OCI-LY7 (cell line): ENCODE results near the gene VIPR2. TPM values are rescaled to one million over a fixed set of nuclear protein-coding genes. Genes with fewer than 3 reads are reported as not detected.
"Not testable (repeated sequence)": the region's sequence is repeated elsewhere in the genome, so short reads cannot be mapped to it uniquely, and the experiment has no call there.

Source experiments
- BruUV-seq: library from RNA; stranded (reverse); fragments of 400-500 nt; replicated peaks from 2 replicates; lab custom pipeline; 2021; lab: Mats Ljungman, UMichigan
- CTCF ChIA-PET: fragments of 300-600 bp; sonication (Branson Sonifier 250); formaldehyde crosslinking; loops from one replicate; lab custom pipeline; 2022; ENCODE audit warnings: antibody characterized with exemption; ENCODE audit not compliant: unreplicated experiment; lab: Charles Lee
- POLR2A ChIA-PET: fragments of 300-600 bp; sonication (Branson Sonifier 250); formaldehyde crosslinking; loops from one replicate; lab custom pipeline; 2022; ENCODE audit warnings: antibody characterized with exemption; lab: Charles Lee
- DNase-seq: peaks from one replicate; pipeline ENCODE4 v3.0.0-alpha.2; 2015; ENCODE audit warnings: low spot score
- H2AFZ ChIP-seq: fragments of 200-600 bp; sonication (generic), shearing (Covaris generic); 2 replicates; pipeline ENCODE4 v1.6.1; 2014; ENCODE audit warnings: mild to moderate bottlenecking, antibody characterized with exemption, low read length, moderate library complexity
- H3K27ac ChIP-seq: fragments of 200-600 bp; sonication (generic); 2 replicates; pipeline ENCODE4 v1.5.1; 2014; ENCODE audit warnings: mixed run types, low read depth, mild to moderate bottlenecking, moderate library complexity, low read length, inconsistent platforms; ENCODE audit not compliant: poor library complexity, severe bottlenecking
- H3K36me3 ChIP-seq: fragments of 200-600 bp; sonication (generic); 2 replicates; pipeline ENCODE4 v1.6.1; 2014; ENCODE audit warnings: mild to moderate bottlenecking, antibody characterized with exemption, low read length, moderate library complexity, mixed read lengths; ENCODE audit not compliant: insufficient read depth
- H3K4me1 ChIP-seq: fragments of 200-600 bp; sonication (generic); 2 replicates; pipeline ENCODE4 v1.5.1; 2014; ENCODE audit warnings: mild to moderate bottlenecking, low read length; ENCODE audit not compliant: insufficient read depth, poor library complexity, severe bottlenecking
- H3K4me2 ChIP-seq: fragments of 200-600 bp; sonication (generic); 2 replicates; pipeline ENCODE4 v1.6.1; 2014; ENCODE audit warnings: mild to moderate bottlenecking, low read length
- H3K4me3 ChIP-seq: fragments of 200-600 bp; sonication (generic); 2 replicates; pipeline ENCODE4 v1.5.1; 2014; ENCODE audit warnings: mild to moderate bottlenecking, low read depth, low read length; ENCODE audit not compliant: poor library complexity, severe bottlenecking
- H3K79me2 ChIP-seq: fragments of 200-600 bp; sonication (generic); 2 replicates; pipeline ENCODE4 v1.6.1; 2016; ENCODE audit warnings: low read depth, mild to moderate bottlenecking, low read length, moderate library complexity, mixed read lengths; ENCODE audit not compliant: insufficient read depth
- H3K9me2 ChIP-seq: fragments of 200-600 bp; sonication (generic); 2 replicates; pipeline ENCODE4 v1.6.1; 2016; ENCODE audit warnings: mild to moderate bottlenecking, low read length, mixed read lengths; ENCODE audit not compliant: insufficient read depth
- H3K9me3 ChIP-seq: fragments of 200-600 bp; sonication (generic); 2 replicates; pipeline ENCODE4 v1.6.1; 2014; ENCODE audit warnings: mild to moderate bottlenecking, mixed run types, low read length, mixed read lengths
- H4K20me1 ChIP-seq: fragments of 200-600 bp; sonication (generic); 2 replicates; pipeline ENCODE4 v1.6.1; 2014; ENCODE audit warnings: mild to moderate bottlenecking, antibody characterized with exemption, low read length, moderate library complexity, mixed read lengths; ENCODE audit not compliant: insufficient read depth
- CTCF ChIP-seq: fragments of 200-600 bp; sonication (generic); conservative IDR thresholded peaks from 2 replicates; pipeline ENCODE4 v1.5.1; 2014; ENCODE audit warnings: mild to moderate bottlenecking, antibody characterized with exemption, low read length, moderate library complexity, mixed read lengths
- EZH2phosphoT487 ChIP-seq: fragments of 200-600 bp; sonication (generic); IDR thresholded peaks from 2 replicates; pipeline ENCODE4 v1.6.1; 2018; ENCODE audit warnings: low read depth, borderline replicate concordance, mild to moderate bottlenecking, mixed run types, antibody characterized with exemption, low read length, moderate library complexity, mixed read lengths
- intact Hi-C: fragments of 100-400 bp; cut with micrococcal nuclease; formaldehyde crosslinking; loops from one replicate; pipeline ENCODE4 v1.10.0; 2022; ENCODE audit not compliant: unreplicated experiment
- total RNA-seq, 2 experiments: library from RNA; depleted of rRNA in 1 of 2; stranded (reverse); fragments of >200 nt in 1 of 2; shearing (Covaris generic) in 1 of 2; gene quantifications; 2 replicates each; pipeline ENCODE4 v1.2.3, GENCODE V29; 2014 to 2022

VIPR2 gene
- total RNA-seq, 2 experiments from 2014 or later, result not detected

DNA sequence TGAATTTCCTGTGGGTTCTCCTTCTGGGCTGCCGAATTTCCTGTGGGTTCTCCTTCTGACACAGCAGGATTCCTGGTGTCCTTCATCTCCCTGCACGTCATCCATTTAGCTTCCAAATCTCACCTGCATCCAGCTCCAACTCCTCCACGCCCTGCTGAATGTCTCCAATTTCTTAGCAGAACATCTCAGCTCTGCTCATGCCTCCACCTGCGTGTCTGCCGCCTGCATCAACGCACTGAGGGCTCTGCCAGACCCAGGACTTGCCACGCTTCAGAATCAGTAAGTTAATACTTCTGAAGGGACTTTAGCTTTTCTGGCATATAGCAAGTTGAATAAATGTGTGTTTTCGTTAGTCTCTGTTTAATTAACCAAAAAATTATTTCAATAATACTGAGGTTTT is 31.1 kb upstream of the VIPR2 start:
- Histone ChIP-seq H3K27ac (no peak overlapping the region), H3K9me2 (no peaks in the 10 kb centered on the region)

DNA sequence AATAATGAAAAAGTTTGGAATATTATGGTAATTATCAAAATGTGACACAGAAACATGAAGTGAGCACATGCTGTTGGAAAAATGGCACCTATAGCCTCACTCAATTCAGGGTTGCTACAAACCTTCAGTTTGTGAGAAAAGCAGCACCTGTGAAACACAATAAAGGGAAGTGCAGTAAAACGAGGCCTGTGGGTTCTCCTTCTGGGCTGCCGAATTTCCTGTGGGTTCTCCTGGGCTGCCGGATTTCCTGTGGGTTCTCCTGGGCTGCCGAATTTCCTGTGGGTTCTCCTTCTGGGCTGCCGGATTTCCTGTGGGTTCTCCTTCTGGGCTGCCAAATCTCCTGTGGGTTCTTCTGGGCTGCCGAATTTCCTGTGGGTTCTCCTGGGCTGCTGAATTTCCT is 30.4 kb upstream of the VIPR2 start:
- H3K4me2 ChIP-seq, DNase-seq, CTCF ChIA-PET, H3K9me3 ChIP-seq, H3K9me2 ChIP-seq, H4K20me1 ChIP-seq, H3K36me3 ChIP-seq, H3K4me3 ChIP-seq, H3K4me1 ChIP-seq, H3K79me2 ChIP-seq, BruUV-seq, POLR2A ChIA-PET, H2AFZ ChIP-seq, H3K27ac ChIP-seq, intact Hi-C loops: not testable (repeated sequence)

More for the DNA sequence above, 31.1 kb upstream of the VIPR2 start:
- DNase-seq, result no peak
- Histone ChIP-seq H3K9me3 (no peaks in the 10 kb centered on the region), H2AFZ (no peak overlapping the region), H3K36me3 (no peaks in the 10 kb centered on the region), H3K79me2 (no peaks in the 10 kb centered on the region), H3K4me1 (no peaks in the 10 kb centered on the region), H3K4me3 (no peak overlapping the region), H4K20me1 (no peaks in the 10 kb centered on the region), H3K4me2 (no peak overlapping the region)
- BruUV-seq, result no TSS peak
- ChIA-PET CTCF (no interaction called here), POLR2A (no interaction called here)
- intact Hi-C loops, result no loop called here
- TF ChIP-seq CTCF (no peak), EZH2phosphoT487 (no peak)

DNA sequence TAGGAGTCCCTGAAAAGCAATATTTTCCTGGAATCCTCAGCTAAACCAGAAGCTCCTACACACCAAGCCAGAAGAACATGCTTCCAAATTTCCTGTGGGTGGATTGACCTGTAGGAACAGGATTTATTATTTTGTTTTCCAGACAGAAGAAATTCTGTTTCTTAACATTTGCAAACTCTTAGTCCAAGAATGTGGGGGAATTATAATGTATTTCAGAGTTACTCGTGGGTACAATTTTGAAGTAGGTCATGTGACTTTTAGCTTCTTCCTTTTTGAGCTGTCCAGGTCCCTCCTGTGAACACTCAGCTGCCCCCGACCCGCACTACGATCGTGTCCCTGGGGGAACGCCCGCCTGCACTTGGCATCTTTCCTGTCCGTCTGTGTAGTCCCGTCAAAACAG is 27.7 kb upstream of the VIPR2 start:
- Histone ChIP-seq H4K20me1 (no peaks in the 10 kb centered on the region), H3K9me3 (no peaks in the 10 kb centered on the region), H3K79me2 (no peaks in the 10 kb centered on the region), H3K4me3 (no peak overlapping the region), H3K4me1 (no peaks in the 10 kb centered on the region), H2AFZ (no peak overlapping the region), H3K27ac (no peak overlapping the region), H3K4me2 (no peak overlapping the region), H3K9me2 (no peaks in the 10 kb centered on the region), H3K36me3 (no peaks in the 10 kb centered on the region)
- CTCF ChIA-PET, result no interaction called here
- intact Hi-C loops, result no loop called here
- DNase-seq, result no peak
- BruUV-seq, result no TSS peak
- TF ChIP-seq CTCF (no peak), EZH2phosphoT487 (no peak)
- POLR2A ChIA-PET, result no interaction called here
